ENCODE data around the gene PTTG1. TPM values are rescaled to one million over a fixed set of nuclear protein-coding genes. Genes with fewer than 3 reads are reported as not detected.

The PTTG1 gene
- total and polyA plus RNA-seq, 2 donors (not counting 1 experiment from before 2014, with no cell fraction given): 8.1 to 15.4 TPM

DNA sequence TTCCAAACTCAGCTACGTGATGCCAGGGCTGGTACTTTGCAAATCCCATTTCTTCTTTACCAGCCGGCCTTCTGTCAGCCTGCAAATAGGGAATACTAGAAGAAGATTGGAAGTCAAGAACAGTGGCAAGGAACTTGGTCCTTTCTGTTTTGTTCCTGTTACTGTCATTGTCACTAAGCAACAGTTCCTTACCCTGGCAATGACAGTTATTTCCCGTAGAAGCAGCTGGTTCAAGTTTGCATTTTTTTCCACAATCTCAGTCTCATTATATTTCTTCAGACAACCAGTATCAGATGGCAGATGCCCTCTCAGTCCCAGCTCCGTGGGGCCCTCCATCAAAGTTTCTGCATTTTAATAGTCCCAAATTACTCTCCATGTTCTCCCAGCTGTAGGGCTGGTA lies 42.1 kb upstream of the PTTG1 start:
- TF ChIP-seq, protein P1, sequence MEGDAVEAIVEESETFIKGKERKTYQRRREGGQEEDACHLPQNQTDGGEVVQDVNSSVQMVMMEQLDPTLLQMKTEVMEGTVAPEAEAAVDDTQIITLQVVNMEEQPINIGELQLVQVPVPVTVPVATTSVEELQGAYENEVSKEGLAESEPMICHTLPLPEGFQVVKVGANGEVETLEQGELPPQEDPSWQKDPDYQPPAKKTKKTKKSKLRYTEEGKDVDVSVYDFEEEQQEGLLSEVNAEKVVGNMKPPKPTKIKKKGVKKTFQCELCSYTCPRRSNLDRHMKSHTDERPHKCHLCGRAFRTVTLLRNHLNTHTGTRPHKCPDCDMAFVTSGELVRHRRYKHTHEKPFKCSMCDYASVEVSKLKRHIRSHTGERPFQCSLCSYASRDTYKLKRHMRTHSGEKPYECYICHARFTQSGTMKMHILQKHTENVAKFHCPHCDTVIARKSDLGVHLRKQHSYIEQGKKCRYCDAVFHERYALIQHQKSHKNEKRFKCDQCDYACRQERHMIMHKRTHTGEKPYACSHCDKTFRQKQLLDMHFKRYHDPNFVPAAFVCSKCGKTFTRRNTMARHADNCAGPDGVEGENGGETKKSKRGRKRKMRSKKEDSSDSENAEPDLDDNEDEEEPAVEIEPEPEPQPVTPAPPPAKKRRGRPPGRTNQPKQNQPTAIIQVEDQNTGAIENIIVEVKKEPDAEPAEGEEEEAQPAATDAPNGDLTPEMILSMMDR (IDR thresholded peaks at IDR 0.05): no peak
- TF ChIP-seq EZH2 (IDR thresholded peaks at IDR 0.05; ENCODE audit: borderline replicate concordance, insufficient read depth, low read depth, low read length, poor library complexity, severe bottlenecking): no peak
- no peak for DNase-seq
- WGBS (ENCODE audit: insufficient coverage): 50% methylated on average over 2 of the region's 4 CpGs
- ChIA-PET CTCF (interaction anchor here (1.2 to 2.3 kb wide), 2 partner anchors 12 to 16 kb away, joined by 3 to 9 read pairs; no protein-coding TSS in a partner anchor), POLR2A (no interaction called here)
- Mint-ChIP-seq H3K4me3 (no peak overlapping the region), H3K9me3 (ENCODE audit: insufficient read depth) (no peaks in the 10 kb centered on the region), H3K27ac (no peak overlapping the region), H3K4me1 (peaks cover 14% of the 10 kb centered on the region), H3K27me3 (peaks cover 29% of the 10 kb centered on the region)
- intact Hi-C loops (cut with micrococcal nuclease): no loop called here
- Histone ChIP-seq H3K9me3 (ENCODE audit: control extremely low read depth in 1 of 3, control insufficient read depth in 2 of 3, insufficient read depth in 1 of 3, low read length in 2 of 3) (no peaks in the 10 kb centered on the region), H3K27me3 (replicated peaks in 1 of 4; ENCODE audit: control extremely low read depth in 1 of 4, control insufficient read depth in 3 of 4, insufficient read depth in 4 of 4, low read length in 3 of 4) (peaks cover 0 to 8% (median 0%) of the 10 kb centered on the region in 4 experiments), H3K79me2 (ENCODE audit: control insufficient read depth, insufficient read depth, low read length) (no peaks in the 10 kb centered on the region), H3K36me3 (replicated peaks in 1 of 2; ENCODE audit: control extremely low read depth in 1 of 2, control insufficient read depth in 1 of 2, extremely low read depth in 1 of 2, insufficient read depth in 2 of 2, low read length in 1 of 2) (no peaks in the 10 kb centered on the region), H4K20me1 (ENCODE audit: control insufficient read depth, insufficient read depth, low read length, poor library complexity, severe bottlenecking) (no peaks in the 10 kb centered on the region), H3K4me3 (ENCODE audit: control extremely low read depth in 1 of 5, extremely low read depth in 1 of 5, insufficient read depth in 1 of 5, low read depth in 2 of 5, low read length in 4 of 5) (no peak overlapping the region), H2AFZ (ENCODE audit: insufficient read depth, low read depth, low read length, poor library complexity, severe bottlenecking) (no peak overlapping the region), H3K4me1 (ENCODE audit: control insufficient read depth in 2 of 2, insufficient read depth in 2 of 2, low read length in 2 of 2) (peaks cover 0 to 6% of the 10 kb centered on the region in 2 donors), H3K27ac (ENCODE audit: low read length in 2 of 2) (no peak overlapping the region), H3K4me2 (replicated peaks; ENCODE audit: low read depth, low read length, poor library complexity, severe bottlenecking) (no peak overlapping the region), H3K9ac (ENCODE audit: low read length) (no peak overlapping the region)
- no peak for ATAC-seq (ENCODE audit: low read depth)

DNA sequence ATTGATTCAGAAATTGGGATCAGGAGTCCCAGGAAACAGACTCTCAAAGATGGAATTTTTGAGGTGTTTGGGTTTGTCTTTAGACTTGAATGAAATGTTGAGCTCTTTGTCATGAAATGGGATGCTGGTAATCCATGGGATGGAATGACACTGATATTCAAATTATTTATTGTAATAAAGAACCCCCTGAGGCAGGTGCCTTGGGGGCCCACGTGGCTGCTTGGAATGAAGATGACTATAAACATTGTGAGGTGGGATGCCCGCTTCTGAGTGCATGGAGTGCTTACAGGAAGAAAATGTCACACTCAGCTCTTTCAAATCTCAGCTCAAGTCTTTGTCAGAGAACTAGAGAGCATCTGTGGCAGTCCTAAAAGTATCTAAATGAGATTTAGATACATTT lies 41.6 kb upstream of the PTTG1 start:
- Mint-ChIP-seq H3K27me3 (peaks cover 24% of the 10 kb centered on the region), H3K4me3 (no peak overlapping the region), H3K27ac (no peak overlapping the region), H3K4me1 (peaks cover 14% of the 10 kb centered on the region), H3K9me3 (ENCODE audit: insufficient read depth) (no peaks in the 10 kb centered on the region)
- Histone ChIP-seq H3K4me2 (replicated peaks; ENCODE audit: low read depth, low read length, poor library complexity, severe bottlenecking) (no peak overlapping the region), H2AFZ (ENCODE audit: insufficient read depth, low read depth, low read length, poor library complexity, severe bottlenecking) (no peak overlapping the region), H3K27me3 (replicated peaks in 1 of 4; ENCODE audit: control extremely low read depth in 1 of 4, control insufficient read depth in 3 of 4, insufficient read depth in 4 of 4, low read length in 3 of 4) (peaks cover 0 to 4% (median 0%) of the 10 kb centered on the region in 4 experiments), H3K36me3 (replicated peaks in 1 of 2; ENCODE audit: control extremely low read depth in 1 of 2, control insufficient read depth in 1 of 2, extremely low read depth in 1 of 2, insufficient read depth in 2 of 2, low read length in 1 of 2) (no peaks in the 10 kb centered on the region), H3K4me3 (ENCODE audit: control extremely low read depth in 1 of 5, extremely low read depth in 1 of 5, insufficient read depth in 1 of 5, low read depth in 2 of 5, low read length in 4 of 5) (no peak overlapping the region), H3K9me3 (ENCODE audit: control extremely low read depth in 1 of 3, control insufficient read depth in 2 of 3, insufficient read depth in 1 of 3, low read length in 2 of 3) (no peaks in the 10 kb centered on the region), H3K4me1 (ENCODE audit: control insufficient read depth in 2 of 2, insufficient read depth in 2 of 2, low read length in 2 of 2) (peaks cover 0 to 6% of the 10 kb centered on the region in 2 donors), H3K9ac (ENCODE audit: low read length) (no peak overlapping the region), H3K79me2 (ENCODE audit: control insufficient read depth, insufficient read depth, low read length) (no peaks in the 10 kb centered on the region), H3K27ac (ENCODE audit: low read length in 2 of 2) (no peak overlapping the region), H4K20me1 (ENCODE audit: control insufficient read depth, insufficient read depth, low read length, poor library complexity, severe bottlenecking) (no peaks in the 10 kb centered on the region)
- ATAC-seq (ENCODE audit: low read depth): no peak
- intact Hi-C loops (cut with micrococcal nuclease): no loop called here
- CTCF ChIA-PET: interaction anchor here (1.2 to 2.3 kb wide), 2 partner anchors 11 to 16 kb away, joined by 3 to 9 read pairs; no protein-coding TSS in a partner anchor
- POLR2A ChIA-PET: interaction anchor here (0.6 kb wide), 1 partner anchor 32 kb away, joined by 7 read pairs; no protein-coding TSS in a partner anchor
- WGBS (ENCODE audit: insufficient coverage): no CpG with 5 or more reads among the region's 2 CpGs
- TF ChIP-seq EZH2 (IDR thresholded peaks at IDR 0.05; ENCODE audit: borderline replicate concordance, insufficient read depth, low read depth, low read length, poor library complexity, severe bottlenecking): no peak
- TF ChIP-seq, protein P1 (IDR thresholded peaks at IDR 0.05): no peak
- no peak for DNase-seq

Data from B cell (primary cell).